ENCODE data around the gene ABCB11. TPM values are rescaled to one million over a fixed set of nuclear protein-coding genes. Genes with fewer than 3 reads are reported as not detected.
"Not testable (repeated sequence)": the region's sequence is repeated elsewhere in the genome, so short reads cannot be mapped to it uniquely, and the experiment has no call there.

Gene ABCB11
- total RNA-seq, 1 experiment from 2014 or later, result 1.3 TPM

DNA sequence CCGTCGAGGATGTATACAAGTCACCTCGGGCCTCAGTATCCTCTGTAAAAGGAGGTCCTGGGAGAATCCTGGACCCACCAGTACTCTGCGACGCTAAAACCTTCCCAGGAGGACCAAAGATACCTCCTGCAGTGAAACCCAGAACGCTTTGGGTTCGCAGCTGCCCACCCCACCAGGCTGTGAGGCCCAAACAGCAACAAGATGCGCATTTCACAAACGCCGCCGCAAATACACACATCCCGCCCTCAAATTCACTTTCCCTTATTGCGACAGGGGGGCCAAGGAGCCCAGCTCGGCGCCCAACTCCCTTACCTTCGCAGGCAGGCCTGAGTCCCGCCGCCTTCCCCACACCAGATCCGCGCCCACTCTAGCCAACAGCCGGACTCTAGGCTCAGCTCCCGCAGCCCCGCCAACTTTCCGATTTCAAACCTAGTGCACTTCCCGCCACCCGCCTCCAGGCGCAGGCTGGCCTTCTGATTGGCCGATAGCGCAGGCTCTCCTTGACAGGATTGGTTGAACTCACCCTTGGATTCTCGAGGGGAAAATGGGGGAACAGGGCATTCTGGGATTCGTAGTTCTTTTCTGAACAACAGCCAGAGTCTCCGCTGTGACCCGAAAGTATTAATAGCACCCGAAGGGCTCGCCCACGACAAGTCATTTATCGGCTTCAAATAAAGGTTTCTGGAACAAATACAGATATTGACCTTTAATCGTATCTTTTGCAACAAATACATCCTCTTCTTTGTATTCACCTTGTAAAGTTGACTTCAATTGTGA lies 140.9 kb downstream of the ABCB11 start, which contains the start of gene SPC25:
Gene SPC25, minus strand, starts transcription at position 425 of the 777 bp plus-strand sequence. CDS start 911 bp downstream, outside the sequence.
- CTCF ChIA-PET, result interaction anchor here (0.9 to 1.4 kb wide), 2 partner anchors 11 to 51 kb away, joined by 3 to 4 read pairs; partner anchors contain the start of gene G6PC2
- Mint-ChIP-seq H3K4me3 (ENCODE audit: low read depth, unreplicated experiment) (peak within 1 kb of the TSS; percentile 87), H3K4me1 (ENCODE audit: low read depth, unreplicated experiment) (peaks cover 14% of the 10 kb centered on the region), H3K27ac (ENCODE audit: unreplicated experiment) (peak within 1 kb of the TSS; percentile 84), H3K27me3 (ENCODE audit: unreplicated experiment) (no peaks in the 10 kb centered on the region), H3K9me3 (ENCODE audit: low read depth, unreplicated experiment) (no peaks in the 10 kb centered on the region), H3K36me3 (ENCODE audit: insufficient read depth, unreplicated experiment) (peaks cover 25% of the 10 kb centered on the region)
- DNase-seq, result peak; percentile 97
- BruUV-seq (replicated peaks), result no TSS peak
- TF ChIP-seq, protein P1, sequence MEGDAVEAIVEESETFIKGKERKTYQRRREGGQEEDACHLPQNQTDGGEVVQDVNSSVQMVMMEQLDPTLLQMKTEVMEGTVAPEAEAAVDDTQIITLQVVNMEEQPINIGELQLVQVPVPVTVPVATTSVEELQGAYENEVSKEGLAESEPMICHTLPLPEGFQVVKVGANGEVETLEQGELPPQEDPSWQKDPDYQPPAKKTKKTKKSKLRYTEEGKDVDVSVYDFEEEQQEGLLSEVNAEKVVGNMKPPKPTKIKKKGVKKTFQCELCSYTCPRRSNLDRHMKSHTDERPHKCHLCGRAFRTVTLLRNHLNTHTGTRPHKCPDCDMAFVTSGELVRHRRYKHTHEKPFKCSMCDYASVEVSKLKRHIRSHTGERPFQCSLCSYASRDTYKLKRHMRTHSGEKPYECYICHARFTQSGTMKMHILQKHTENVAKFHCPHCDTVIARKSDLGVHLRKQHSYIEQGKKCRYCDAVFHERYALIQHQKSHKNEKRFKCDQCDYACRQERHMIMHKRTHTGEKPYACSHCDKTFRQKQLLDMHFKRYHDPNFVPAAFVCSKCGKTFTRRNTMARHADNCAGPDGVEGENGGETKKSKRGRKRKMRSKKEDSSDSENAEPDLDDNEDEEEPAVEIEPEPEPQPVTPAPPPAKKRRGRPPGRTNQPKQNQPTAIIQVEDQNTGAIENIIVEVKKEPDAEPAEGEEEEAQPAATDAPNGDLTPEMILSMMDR (IDR thresholded peaks at IDR 0.05; ENCODE audit: unreplicated experiment), result no peak
- intact Hi-C loops (cut with micrococcal nuclease; ENCODE audit: unreplicated experiment), result no loop called here

DNA sequence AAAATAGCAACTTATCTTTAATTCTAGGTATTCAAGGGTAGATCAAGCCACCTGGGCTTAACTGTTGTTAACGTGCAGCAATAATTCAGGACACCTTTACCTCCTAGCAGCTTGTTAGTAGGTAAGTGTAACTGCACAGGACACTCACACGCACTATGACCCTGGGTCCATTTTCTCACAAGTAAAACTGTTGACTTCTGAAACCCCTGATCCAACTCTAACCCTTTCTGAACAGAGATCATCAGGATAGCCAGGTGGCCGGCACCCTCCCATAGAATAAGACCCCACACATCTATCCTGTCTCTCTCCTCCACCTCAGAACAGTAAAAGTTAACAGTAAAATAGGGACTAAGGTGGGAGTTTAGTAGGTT lies 141.5 kb downstream of the ABCB11 start:
- no peak for DNase-seq
- TF ChIP-seq, protein P1 (IDR thresholded peaks at IDR 0.05; ENCODE audit: unreplicated experiment), result no peak
- H3K27ac Mint-ChIP-seq (ENCODE audit: unreplicated experiment), result peak overlapping the region; percentile 84
- BruUV-seq (replicated peaks), result TSS peak; percentile 53
- intact Hi-C loops (cut with micrococcal nuclease; ENCODE audit: unreplicated experiment), result no loop called here
- H3K4me1 Mint-ChIP-seq (ENCODE audit: low read depth, unreplicated experiment), result peaks cover 20% of the 10 kb centered on the region
- CTCF ChIA-PET, result interaction anchor here (0.9 kb wide), 1 partner anchor 11 kb away, joined by 3 read pairs; the partner anchor contains the start of gene G6PC2
- peaks cover 25% of the 10 kb centered on the region for H3K36me3 Mint-ChIP-seq (ENCODE audit: insufficient read depth, unreplicated experiment)
- H3K27me3 Mint-ChIP-seq (ENCODE audit: unreplicated experiment), result no peaks in the 10 kb centered on the region
- H3K4me3 Mint-ChIP-seq (ENCODE audit: low read depth, unreplicated experiment), result peak overlapping the region; percentile 87
- no peaks in the 10 kb centered on the region for H3K9me3 Mint-ChIP-seq (ENCODE audit: low read depth, unreplicated experiment)

DNA sequence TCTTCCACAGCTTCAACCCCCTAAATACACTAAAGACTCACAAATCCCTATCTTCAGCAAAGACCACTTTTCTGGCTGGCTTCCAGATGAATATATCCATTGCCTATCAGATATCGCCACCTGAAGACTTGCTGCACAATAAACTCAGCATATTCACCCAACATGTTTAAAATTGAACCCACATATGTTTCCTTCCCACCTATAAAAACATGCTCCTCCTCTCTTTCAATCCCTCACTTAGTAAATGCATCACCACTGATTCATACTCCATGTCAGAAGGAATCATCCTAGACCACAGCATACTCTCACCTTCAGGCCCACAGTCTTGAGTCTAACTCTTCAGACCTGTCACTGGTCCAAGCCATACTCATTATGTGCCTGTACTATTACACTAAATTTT lies 146.1 kb downstream of the ABCB11 start:
- TF ChIP-seq, protein P1 (IDR thresholded peaks at IDR 0.05; ENCODE audit: unreplicated experiment), result no peak
- Mint-ChIP-seq H3K9me3 (ENCODE audit: low read depth, unreplicated experiment) (no peaks in the 10 kb centered on the region), H3K27ac (ENCODE audit: unreplicated experiment) (no peak overlapping the region), H3K36me3 (ENCODE audit: insufficient read depth, unreplicated experiment) (peaks cover 16% of the 10 kb centered on the region), H3K4me3 (ENCODE audit: low read depth, unreplicated experiment) (no peak overlapping the region), H3K27me3 (ENCODE audit: unreplicated experiment) (no peaks in the 10 kb centered on the region), H3K4me1 (ENCODE audit: low read depth, unreplicated experiment) (peaks cover 37% of the 10 kb centered on the region)
- no TSS peak for BruUV-seq (replicated peaks)
- intact Hi-C loops (cut with micrococcal nuclease; ENCODE audit: unreplicated experiment), result no loop called here
- DNase-seq, result no peak
- CTCF ChIA-PET, result no interaction called here

DNA sequence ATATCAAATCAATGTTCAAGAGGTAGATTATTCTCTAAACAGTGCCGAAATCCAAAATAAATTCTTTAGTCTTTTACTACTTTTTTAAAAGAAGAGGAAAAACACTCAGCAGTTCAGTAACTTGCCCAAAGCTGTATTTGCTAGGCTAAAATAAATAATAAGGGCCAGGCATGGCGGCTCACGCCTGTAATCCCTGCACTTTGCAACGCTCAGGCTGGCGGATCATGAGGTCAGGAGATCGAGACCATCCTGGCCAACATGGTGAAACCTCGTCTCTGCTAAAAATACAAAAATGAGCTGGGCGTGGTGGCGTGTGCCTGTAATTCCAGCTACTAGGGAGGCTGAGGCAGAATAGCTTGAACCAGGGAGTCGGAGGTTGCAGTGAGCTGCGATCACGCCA lies 149.0 kb downstream of the ABCB11 start:
- H3K36me3 Mint-ChIP-seq (ENCODE audit: insufficient read depth, unreplicated experiment); H3K4me3 Mint-ChIP-seq (ENCODE audit: low read depth, unreplicated experiment); H3K27ac Mint-ChIP-seq (ENCODE audit: unreplicated experiment); intact Hi-C loops (cut with micrococcal nuclease; ENCODE audit: unreplicated experiment); BruUV-seq (replicated peaks); H3K9me3 Mint-ChIP-seq (ENCODE audit: low read depth, unreplicated experiment); H3K27me3 Mint-ChIP-seq (ENCODE audit: unreplicated experiment); DNase-seq: not testable (repeated sequence)
- peaks cover 40% of the 10 kb centered on the region for H3K4me1 Mint-ChIP-seq (ENCODE audit: low read depth, unreplicated experiment)
- CTCF ChIA-PET, result interaction anchor here (1.2 kb wide), 1 partner anchor 9 kb away, joined by 3 read pairs; no protein-coding TSS in a partner anchor
